ENCODE measurements around the gene ANKRD33B.
A peak's percentile ranks its signal among the peaks of the same experiment; 100 is the strongest.
"Not testable (repeated sequence)": the region's sequence is repeated elsewhere in the genome, so short reads cannot be mapped to it uniquely, and the experiment has no call there.

ANKRD33B gene

DNA sequence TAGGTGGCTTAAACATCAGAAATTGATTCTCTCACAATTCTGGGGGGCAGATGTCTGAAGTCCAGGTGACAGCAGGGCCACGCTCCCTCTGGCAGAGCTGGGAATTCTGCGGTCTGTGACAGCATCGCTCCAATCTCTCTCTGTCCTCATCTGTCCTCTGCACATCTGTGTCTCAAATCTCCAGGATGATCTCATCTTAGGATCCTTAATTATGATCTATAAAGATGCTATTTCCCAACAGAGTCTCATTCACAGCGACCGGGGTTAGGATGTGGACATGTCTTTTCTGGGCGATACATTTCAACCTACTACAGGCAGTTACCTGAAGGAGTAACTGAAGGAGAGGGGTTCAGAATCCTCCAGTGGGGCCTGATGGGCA, 31.4 kb downstream of the ANKRD33B start:
- no peak for DNase-seq

DNA sequence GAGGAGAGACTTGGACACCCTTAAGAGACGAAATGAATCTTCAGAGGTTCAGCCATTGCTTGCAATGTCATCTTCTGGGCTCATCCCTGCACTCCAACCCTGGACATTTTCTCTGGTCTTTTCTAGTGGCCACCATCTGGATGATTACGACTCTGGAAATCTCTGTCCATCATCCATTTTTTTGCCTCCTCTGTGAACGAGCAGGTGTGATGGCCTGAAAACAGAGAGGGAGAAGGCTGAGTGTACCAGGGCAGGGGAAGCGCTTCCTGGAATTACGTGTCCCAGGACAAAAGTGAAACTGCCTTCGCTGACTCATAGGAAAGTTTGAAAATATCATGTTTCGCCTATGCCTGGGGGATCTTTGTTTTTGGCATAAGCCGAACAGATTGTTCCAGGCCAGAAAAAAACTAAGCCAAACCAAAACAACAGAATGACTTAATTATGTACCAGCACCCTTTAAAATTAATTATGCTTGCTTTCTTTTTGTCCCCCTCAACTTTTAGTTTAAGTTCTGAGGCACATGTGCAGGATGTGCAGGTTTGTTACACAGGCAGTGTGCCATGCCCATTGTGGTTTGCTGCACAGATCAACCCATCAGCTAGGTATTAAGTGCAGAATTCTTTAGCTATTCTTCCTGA, 31.9 kb downstream of the ANKRD33B start:
- DNase-seq = peak in 1 of 5 donors; percentile 63

DNA sequence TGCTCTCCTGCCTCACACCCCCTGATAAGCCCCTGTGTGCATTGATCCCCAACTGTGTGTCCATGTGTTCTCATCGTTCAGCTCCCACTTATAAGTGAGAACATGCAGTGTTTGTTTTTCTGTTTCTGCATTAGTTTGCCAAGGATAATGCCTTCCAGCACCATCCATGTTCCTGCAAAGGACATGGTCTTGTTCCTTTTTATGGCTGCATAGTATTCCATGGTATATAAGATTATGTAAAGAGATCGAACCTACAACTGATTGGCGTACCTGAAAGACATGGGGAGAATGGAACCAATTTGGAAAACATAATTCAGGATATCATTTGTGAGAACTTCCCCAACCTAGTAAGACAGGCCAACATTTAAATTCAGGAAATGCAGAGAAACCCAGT, 32.4 kb downstream of the ANKRD33B start:
- DNase-seq = no peak

DNA sequence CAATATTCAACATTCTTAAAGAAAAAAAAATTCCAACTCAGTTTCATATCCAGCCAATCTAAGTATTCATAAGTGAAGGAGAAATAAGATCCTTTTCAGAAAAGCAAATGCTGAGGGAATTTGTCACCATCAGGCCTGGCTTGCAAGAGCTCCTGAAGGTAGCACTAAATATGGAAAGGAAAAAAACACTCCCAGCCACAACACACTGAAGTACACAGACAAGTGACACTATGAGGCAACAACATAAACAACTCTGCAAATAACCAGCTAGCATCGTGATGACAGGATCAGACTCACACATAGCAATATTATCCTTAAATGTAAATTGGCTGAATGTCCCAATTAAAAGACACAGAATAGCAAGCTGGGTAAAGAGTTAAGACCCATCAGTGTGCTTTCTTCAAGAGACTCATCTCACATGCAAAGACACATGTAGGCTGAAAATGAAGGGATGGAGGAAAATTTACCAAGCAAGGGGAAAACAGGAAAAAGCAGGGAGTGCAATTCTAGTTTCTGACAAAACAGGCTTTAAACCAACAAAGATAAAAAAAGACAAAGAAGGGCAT, 33.1 kb downstream of the ANKRD33B start:
- no peak for DNase-seq

DNA sequence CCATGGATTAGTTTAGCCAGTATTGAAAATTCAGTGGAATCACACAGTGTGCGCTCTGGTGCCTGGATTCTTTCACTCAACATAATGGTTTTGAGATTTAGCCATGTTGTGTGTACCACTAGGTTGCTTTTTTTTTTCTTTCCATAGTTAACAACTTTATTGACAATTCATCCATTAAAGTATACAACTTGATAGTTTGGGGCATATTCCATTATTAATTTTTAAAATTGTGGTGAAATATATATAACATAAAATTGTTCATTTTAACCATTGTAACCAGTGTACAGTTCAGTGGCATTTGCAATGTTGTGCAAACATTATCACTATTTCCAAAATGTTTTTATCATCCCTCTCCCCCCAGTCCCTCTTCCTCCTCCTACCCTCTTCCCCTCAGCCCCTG, 35.2 kb downstream of the ANKRD33B start:
- no peak for DNase-seq

DNA sequence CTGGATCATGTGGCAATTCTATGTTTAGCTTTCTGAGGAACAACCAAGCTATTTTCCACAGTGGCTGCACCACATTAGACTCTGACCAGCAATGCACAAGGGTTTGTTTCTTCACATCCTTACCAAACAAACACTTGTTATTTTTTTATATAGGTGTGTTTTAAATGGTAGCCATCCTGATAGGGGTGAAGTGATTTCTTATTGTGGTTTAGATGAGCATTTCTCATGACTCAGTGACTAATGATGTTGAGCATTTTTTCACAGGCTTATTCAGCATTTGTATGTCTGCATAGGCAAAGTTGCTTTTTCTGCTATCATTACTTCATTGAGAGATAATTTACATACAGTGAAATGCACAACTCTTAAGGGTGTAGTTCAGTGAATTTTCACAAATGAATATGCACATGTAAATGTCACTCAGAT, 36.0 kb downstream of the ANKRD33B start:
- DNase-seq = no peak

DNA sequence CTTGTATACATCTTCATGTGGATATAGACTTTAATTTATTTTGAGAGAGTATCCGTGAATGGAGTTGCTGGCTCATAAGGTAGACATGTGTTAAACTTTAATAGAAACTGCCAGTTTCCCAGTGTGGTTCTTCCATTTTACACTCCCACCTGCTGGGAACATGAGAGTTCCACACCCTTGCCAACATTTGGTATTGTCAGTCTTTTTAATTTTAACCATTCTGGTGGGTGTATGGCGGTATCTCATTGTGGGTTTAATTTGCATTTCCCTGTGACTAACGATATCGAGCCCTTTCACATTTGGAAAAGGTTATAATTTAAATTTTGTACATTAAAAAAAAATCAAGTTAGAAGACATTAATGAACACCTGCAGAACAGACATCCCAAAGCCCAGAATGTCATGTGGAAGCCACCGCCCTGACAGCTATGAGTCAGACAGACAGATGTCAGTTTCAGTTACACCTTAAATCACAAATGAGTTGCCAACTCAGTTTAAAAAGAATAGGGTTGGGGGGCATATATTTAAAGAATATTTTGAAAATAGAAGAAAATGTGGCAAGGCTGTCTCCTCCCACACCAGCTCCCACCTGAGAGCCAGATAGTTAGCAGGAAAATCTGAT, 36.9 kb downstream of the ANKRD33B start:
- peak in 1 of 5 donors; percentile 54 for DNase-seq

DNA sequence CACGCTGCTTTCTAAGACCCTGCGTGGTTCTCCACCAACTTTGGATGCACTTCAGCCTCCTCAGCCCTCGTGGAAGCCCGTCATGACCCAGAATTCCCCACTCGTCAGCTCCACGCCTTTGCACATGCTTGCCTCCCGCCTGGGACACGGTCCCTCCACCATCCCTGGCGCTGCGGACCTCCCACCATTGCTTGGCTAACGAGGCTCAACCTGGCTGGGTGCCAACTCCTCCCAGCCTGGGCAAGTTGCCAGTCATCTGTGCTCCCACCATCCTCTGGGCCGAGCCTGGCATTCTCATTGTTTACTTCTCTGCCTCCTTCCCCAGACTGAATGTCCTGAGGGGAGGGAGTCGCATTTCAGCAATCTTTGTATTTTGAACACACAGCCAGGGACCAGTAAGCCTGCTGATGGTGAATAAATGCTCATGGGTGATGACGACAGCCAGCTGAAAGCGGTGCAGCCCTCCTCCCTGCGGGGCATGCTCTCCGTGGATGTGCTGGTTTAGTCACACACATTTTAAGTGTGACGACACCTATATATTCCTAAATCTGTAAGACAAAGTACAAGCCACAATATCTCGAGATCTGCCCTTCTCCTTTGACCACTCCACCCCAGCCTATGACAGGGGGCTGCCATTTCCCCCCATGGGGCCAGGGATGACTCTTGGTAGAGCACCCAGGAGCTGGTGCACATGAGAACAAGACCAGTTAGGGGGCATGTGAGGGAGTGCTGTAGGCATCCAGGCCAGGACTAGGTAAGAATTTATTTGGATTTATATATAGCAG, 37.6 kb downstream of the ANKRD33B start:
- DNase-seq = no peak

DNA sequence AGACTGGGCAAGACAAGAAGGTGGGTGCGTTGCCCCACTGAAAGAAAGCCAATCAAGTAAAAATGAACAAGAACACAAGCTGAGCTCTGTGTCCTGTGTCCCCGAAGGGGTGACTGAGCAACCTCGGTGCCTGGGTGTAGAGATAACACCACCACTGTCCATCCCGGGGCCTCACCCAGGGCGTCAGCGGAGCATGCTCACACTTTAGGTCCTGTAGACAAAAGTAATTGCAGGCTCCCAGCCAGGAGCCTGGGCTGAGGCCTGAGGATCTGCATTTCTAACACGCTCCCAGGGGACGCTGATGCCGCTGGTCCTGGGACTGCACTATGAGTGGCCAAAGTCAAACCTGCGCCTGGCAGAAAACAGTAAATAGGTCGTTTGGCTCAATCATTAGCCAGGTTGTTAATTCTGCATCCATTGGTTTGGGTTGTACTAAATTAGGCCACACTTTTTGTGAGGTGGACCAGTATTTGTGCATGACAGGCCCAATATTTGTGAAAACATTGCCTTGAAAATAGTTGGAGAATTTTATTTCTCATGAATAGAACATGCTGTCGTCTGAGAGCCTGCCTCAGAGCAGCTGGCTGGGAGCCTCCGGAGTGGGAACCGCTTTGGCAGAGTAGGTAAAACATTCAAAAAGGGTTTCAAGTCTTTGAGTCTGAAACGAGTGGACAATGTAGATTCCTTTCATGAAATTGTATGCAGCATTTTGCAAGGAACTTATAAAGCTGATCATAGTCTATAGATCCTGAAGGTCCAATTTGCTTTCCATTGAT, 38.3 kb downstream of the ANKRD33B start:
- no peak for DNase-seq

DNA sequence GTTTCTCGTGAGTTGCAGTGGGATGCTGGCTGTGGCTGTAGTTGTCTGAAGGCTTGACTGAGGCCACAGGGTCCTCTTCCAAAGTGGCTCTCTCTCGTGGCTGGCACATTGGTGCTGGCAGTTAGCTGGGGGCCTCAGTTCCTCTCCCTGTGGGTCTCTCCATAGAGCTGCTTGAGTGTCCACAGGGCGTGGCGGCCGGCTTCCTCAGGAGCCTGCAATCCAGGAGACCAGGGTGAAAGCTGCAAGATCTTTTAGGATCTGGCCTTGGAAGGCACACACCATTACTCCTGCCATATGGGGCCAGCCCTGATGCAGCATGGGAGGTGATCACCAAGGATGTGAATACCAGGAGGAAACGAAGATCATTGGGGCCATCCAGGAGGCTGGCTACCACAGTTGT, 41.1 kb downstream of the ANKRD33B start:
- no peak for DNase-seq

DNA sequence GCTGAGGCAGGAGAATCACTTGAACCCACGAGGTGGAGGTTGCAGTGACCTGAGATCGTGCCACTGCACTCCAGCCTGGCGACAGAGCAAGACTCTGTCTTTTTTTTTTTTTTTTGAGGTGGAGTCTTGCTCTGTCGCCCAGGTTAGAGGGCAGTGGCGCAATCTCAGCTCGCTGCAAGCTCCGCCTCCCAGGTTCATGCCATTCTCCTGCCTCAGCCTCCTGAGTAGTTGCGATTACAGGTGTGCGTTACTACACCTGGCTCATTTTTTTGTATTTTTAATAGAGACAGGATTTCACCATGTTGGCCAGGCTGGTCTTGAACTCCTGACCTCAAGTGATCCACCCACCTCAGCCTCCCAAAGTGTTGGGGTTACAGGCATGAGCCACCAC, 42.8 kb downstream of the ANKRD33B start:
- DNase-seq = not testable (repeated sequence)

DNA sequence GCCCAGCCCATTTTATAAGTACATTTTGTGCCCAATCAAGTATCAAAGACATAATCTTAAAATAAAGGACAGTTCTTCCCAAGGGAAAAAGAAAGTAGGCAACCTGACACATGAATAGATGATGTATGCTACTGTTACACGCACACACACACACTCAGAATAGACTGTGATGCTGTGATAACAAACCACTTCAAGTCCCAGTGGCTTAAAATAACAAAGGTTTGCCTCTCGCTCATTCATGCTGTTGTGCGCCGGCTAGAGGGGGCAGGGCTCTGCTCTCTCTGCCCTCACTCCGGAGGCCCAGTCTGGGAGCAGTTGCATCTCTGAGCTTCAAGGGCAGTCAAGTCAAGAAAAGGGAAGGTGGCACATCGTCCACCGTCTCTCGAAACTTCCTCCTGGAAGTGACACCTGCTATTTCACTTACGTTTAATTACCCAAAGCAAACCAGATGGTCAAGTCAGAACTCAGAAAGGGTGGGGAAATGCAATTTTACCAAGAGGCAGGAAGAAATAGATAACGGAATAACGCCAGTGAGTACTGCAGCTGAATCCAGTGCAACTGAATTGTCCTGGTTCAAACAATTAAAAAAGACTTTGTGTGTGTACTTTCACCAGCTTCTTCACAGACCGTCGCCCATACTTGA, 43.3 kb downstream of the ANKRD33B start:
- DNase-seq = no peak

DNA sequence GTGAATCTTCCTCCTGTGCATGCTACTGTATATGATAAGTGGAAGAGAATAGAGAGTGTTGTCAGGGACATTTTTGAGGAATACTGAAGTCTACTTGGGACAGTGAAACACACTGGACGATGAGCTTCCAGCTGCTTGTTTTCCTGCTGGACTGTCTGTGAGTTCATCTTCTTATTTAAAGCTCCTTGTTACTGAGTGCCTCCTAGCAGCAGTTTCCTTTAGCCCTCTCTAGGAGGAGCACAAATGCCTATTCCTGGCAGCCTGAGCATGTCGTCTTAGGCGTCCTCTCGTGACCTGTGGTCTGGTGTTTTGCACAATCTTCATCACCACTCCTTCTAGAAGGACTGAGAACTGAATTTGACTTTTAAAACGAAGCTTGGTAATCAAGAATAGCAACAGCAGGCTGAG, 43.8 kb downstream of the ANKRD33B start:
- no peak for DNase-seq

DNA sequence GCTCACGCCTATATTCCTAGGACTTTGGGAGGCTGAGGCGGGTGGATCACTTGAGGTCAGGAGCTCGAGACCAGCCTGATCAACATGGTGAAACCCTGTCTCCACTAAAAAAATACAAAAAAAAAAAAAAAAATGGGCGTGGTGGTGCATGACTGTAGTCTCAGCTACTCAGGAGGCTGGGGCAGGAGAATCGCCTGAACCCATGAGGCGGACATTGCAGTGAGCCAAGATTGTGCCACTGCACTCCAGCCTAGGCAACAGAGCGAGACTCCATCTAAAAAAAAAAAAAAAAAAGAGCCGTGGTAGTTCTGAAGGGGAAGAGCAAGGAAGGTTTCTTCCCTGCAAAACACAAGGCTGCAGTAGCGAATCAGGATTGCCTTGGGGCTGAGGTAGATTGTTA, 44.2 kb downstream of the ANKRD33B start:
- not testable (repeated sequence) for DNase-seq

DNA sequence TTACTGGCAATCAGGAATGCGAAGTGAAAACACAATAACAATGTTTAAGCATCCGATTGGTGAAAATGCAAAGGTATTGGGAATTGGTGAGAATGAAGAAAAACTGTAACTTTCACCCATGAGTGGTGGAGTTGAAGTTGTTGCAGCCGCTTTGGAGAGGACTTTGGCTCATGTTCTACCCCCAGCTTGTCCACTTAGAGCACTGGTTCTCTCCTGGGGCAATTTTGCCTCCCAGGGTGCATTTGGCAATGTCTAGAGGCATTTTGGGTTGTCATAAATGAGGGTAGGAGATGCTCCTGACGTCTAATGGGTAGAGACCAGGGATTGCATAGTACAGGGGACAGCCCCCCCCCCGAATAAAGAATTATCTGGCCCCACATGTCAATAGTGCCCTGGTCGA, 46.2 kb downstream of the ANKRD33B start:
- no peak for DNase-seq

DNA sequence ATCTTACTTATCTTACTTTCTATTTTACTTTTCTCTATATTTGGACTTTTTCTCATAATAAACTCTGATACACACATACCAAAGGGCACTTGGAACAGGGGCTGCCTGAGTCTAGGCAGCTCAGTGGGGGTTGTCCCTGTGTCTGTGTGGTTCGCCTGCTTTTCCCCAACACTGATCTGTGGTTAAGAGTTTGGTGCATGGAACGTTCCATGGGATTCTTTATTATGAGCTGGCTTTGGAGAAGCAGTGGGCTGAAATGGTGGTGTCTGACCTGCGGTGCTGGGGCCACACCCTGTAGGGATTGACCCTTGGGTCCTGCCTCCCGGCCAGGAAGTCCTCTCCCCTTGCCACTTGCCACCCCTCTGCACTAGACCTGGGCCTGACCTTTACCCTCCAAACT, 47.4 kb downstream of the ANKRD33B start:
- DNase-seq = no peak

DNA sequence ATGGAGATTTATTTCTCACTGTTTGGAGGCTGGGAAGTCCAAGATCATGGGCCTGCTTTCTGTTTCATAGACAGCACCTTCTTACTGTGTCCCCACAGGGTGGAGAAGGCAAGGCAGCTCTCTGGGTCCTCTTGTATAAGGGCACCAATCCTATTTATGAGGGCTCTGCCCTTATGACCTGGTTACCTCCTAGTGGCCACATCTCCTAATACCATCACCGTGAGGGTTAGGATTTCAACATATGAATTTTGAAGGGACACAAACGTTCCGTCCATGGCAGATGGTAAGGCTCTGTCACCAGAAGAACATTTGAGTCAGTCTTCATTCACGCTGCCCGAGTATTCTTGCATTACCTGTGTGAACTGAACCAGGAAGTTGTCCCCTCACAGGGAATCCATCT, 48.4 kb downstream of the ANKRD33B start:
- DNase-seq = no peak

DNA sequence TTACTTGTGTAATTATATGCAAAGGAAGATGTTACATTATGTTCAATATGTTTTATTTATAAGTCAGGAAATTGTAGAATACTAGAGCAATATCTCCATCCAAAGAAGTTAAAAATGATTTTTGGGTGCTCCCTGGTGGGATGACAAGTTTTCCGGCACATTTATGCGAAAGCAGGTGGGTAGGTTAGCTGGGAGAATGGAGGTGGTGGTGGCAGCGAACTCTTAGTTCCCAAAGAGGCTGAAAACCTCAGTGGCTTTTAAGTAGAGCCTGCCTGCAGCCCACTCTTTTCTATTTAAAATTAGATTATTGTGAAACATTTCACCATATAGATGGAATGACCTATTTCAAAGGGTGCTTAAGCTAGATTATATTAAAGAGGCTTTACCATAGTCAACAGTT, 51.8 kb downstream of the ANKRD33B start:
- no peak for DNase-seq

DNA sequence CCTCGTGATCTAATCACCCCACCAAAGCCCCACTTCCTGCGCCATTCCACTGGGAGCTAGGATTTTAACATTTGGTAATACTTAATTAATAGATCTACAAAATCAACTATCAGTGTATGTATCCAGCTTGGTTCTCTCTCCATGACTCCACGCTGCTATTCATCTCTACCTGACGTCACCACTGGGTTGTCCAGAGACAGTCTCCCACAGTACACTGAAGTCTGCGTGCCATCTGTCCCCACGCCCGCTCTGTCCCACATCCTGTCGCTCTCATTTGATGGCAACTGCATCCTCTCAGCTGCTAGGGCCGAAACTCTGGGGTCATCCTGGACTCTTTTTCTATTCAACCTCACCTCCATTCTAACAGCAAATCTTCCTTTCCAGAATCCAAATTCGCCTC, 53.2 kb downstream of the ANKRD33B start:
- DNase-seq = no peak

DNA sequence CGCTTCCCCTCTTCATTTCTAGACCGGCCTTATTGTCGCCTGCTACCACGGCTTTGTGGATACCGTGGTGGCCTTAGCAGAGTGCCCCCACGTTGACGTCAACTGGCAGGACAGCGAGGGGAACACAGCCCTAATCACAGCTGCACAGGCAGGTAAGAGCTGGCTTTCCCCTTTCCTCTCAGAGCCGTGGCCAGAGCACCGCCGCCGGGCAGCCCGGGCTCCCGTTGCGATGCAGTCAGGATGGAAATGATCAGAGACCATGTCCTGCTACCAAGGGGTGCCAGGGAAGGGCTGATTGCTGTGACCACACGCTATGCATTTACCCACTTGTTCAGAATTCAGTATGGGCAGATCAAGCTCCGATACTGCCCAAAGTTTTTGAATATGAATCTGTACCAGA, 54.4 kb downstream of the ANKRD33B start:
- DNase-seq = no peak

DNA sequence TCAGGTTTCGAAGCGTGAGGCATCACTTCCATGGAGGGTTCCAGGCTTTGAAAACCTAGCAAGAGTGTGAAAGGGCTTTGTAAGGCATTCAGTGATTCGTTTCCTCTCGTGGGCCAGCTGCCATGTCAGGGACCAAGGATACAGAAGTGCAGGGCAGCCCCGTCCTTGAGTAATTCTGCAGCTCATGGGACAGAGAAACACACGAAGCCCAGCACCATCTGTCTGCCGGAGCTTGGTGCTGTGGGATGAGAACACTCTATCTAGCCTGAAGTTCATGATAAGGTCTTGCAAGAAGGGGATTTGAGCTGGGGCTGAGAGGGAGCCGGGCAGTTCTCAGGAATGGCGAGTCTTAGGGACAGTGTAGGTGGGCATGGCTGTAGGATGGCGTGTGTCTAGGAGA, 55.8 kb downstream of the ANKRD33B start:
- no peak for DNase-seq

DNA sequence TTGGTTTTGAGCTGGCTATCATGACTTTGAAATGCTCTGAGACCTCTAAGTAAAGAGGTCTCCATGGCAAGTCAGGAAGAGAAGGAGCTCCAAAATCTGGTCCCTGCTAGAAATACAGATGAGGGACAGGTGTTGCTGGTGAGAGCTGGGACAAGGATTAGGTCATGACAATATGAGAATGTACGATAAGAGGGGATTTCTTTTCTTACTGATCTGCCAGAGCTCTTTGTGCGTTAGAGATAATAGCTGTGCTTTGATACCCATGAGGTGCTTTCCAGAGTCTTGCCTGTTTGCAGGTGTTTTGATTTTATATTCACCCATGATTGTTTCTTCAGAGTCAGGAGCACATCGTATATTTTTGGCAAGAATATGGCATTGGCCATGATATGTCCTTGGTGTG, 56.5 kb downstream of the ANKRD33B start:
- no peak for DNase-seq

DNA sequence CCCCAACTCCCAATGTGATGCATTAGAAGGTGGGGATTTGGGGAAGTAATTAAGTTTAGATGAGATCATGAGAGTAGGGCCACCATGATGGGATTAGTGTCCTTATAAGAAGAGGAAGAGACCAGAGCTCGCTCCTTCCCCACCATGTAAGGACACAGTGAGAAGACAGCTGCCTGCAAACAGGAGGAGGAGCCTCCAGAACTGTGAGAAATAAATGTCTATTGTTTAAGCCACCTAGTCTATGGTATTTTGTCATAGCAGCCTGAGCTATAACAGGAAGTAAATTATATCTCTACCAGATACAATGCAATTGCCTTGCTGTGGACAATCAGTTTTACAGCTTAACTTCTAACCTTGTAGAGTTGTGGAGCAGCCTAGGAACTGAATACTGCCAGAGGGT, 58.0 kb downstream of the ANKRD33B start:
- no peak for DNase-seq
